Prostate gland (tissue), 2 donors: Measurements from ENCODE around the gene CLRN3. TPM values are rescaled to one million over a fixed set of nuclear protein-coding genes. Genes with fewer than 3 reads are reported as not detected.

Experiments used
- DNase-seq: peaks from one replicate; pipeline ENCODE4 v3.0.0-alpha.2; 2019; ENCODE audit warnings: low spot score
- H3K27ac ChIP-seq, 2 donors: fragments of 200-600 bp; sonication (generic); 2 replicates each; pipeline ENCODE4 v1.5.1; 2017 to 2019
- H3K27me3 ChIP-seq: fragments of 200-600 bp; sonication (generic); replicated peaks from 2 replicates; pipeline ENCODE4 v1.5.1; 2019; ENCODE audit not compliant: insufficient read depth
- H3K36me3 ChIP-seq, 2 donors: fragments of 200-600 bp; sonication (generic); 1 replicate in 1 of 2; 2 replicates in 1 of 2; pipeline versions ENCODE4 v1.5.1 to v1.8.1; 2017 to 2019
- H3K4me1 ChIP-seq: fragments of 200-600 bp; sonication (generic); replicated peaks from 2 replicates; pipeline ENCODE4 v1.5.1; 2019
- H3K4me3 ChIP-seq, 2 donors: fragments of 200-600 bp; sonication (generic); 2 replicates each; pipeline ENCODE4 v1.5.1; 2017 to 2019
- H3K9me3 ChIP-seq: fragments of 200-600 bp; sonication (generic); 2 replicates; pipeline ENCODE4 v1.5.1; 2017
- CTCF ChIP-seq, 4 experiments: fragments of 200-600 bp in 2 of 4; fragments of 450-650 bp in 2 of 4; sonication (generic) in 2 of 4; IDR thresholded peaks; 1 replicate in 3 of 4; 2 replicates in 1 of 4; pipeline ENCODE4 v1.5.1; 2016 to 2019; ENCODE audit warnings: antibody characterized with exemption in 4 of 4, mild to moderate bottlenecking in 2 of 4, moderate library complexity in 2 of 4
- POLR2A ChIP-seq: fragments of 450-650 bp; IDR thresholded peaks from one replicate; pipeline ENCODE4 v1.6.1; 2016; ENCODE audit warnings: antibody characterized with exemption, mild to moderate bottlenecking
- POLR2AphosphoS5 ChIP-seq: sonication (generic); formaldehyde crosslinking; IDR thresholded peaks from one replicate; pipeline ENCODE4 v1.6.1; 2017; ENCODE audit warnings: antibody characterized with exemption
- WGBS: methylation state at CpG from one replicate; pipeline ENCODE4 v1.1.5; 2018; 5-methylcytosine and 5-hydroxymethylcytosine counted together
- intact Hi-C: fragments of 100-400 bp; cut with DNase I; formaldehyde crosslinking; loops from one replicate; pipeline ENCODE4 v1.14.2; 2022
- total RNA-seq, 2 donors: library from RNA; depleted of rRNA; stranded (reverse); fragments of >200 nt; gene quantifications; one replicate each; pipeline ENCODE4 v1.1.0, GENCODE V29; 2016

The CLRN3 gene
- total RNA-seq, 2 donors from 2014 or later, result not detected

- no peak for DNase-seq
- Histone ChIP-seq H3K36me3 (no peaks in the 10 kb centered on the region), H3K4me1 (no peaks in the 10 kb centered on the region), H3K4me3 (no peak overlapping the region), H3K9me3 (no peaks in the 10 kb centered on the region), H3K27ac (no peak overlapping the region), H3K27me3 (no peaks in the 10 kb centered on the region)
- intact Hi-C loops, result no loop called here
- TF ChIP-seq POLR2A, result no peak
- TF ChIP-seq POLR2AphosphoS5, result no peak
- TF ChIP-seq CTCF (IDR thresholded peaks at IDR 0.05), result no peak
Measured at GRCh38 chr10:127896590-127896989, 3.8 kb upstream of the CLRN3 start.

- intact Hi-C loops, result no loop called here
- Histone ChIP-seq H3K4me3 (no peak overlapping the region), H3K27ac (no peak overlapping the region), H3K36me3 (no peaks in the 10 kb centered on the region), H3K27me3 (no peaks in the 10 kb centered on the region), H3K9me3 (no peaks in the 10 kb centered on the region), H3K4me1 (no peaks in the 10 kb centered on the region)
- 47% methylated on average over 1 of the region's 1 CpG for WGBS
- no peak for DNase-seq
- no peak for TF ChIP-seq CTCF (IDR thresholded peaks at IDR 0.05)
- no peak for TF ChIP-seq POLR2AphosphoS5
Measured at GRCh38 chr10:127894146-127894545, 1.4 kb upstream of the CLRN3 start.

- intact Hi-C loops, result no loop called here
- no peak overlapping the region for H3K4me3 ChIP-seq
- 72% methylated on average over 3 of the region's 3 CpGs for WGBS
- no peak for TF ChIP-seq CTCF (IDR thresholded peaks at IDR 0.05)
- TF ChIP-seq POLR2AphosphoS5, result no peak
- TF ChIP-seq POLR2A, result no peak
- no peaks in the 10 kb centered on the region for H3K36me3 ChIP-seq
- H3K4me1 ChIP-seq, result no peaks in the 10 kb centered on the region
- DNase-seq, result no peak
- H3K27ac ChIP-seq, result no peak overlapping the region
- no peaks in the 10 kb centered on the region for H3K9me3 ChIP-seq
- no peaks in the 10 kb centered on the region for H3K27me3 ChIP-seq
Measured at GRCh38 chr10:127890832-127891334, 1.9 kb downstream of the CLRN3 start.

- H3K36me3 ChIP-seq, result no peaks in the 10 kb centered on the region
- H3K4me3 ChIP-seq, result no peak overlapping the region
- no peak overlapping the region for H3K27ac ChIP-seq
- intact Hi-C loops, result no loop called here
- H3K27me3 ChIP-seq, result no peaks in the 10 kb centered on the region
- TF ChIP-seq POLR2A (no peak), CTCF (IDR thresholded peaks at IDR 0.05) (no peak), POLR2AphosphoS5 (no peak)
- no peaks in the 10 kb centered on the region for H3K4me1 ChIP-seq
- no peak for DNase-seq
- 69% methylated on average over 3 of the region's 3 CpGs for WGBS
- H3K9me3 ChIP-seq, result no peaks in the 10 kb centered on the region
Measured at GRCh38 chr10:127890216-127890615, 2.5 kb downstream of the CLRN3 start.

- H3K27me3 ChIP-seq, result no peaks in the 10 kb centered on the region
- WGBS, result 50% methylated on average over 4 of the region's 4 CpGs
- no peak overlapping the region for H3K4me3 ChIP-seq
- no peak for TF ChIP-seq POLR2A
- TF ChIP-seq POLR2AphosphoS5, result no peak
- H3K9me3 ChIP-seq, result no peaks in the 10 kb centered on the region
- no peak for DNase-seq
- no peaks in the 10 kb centered on the region for H3K4me1 ChIP-seq
- H3K27ac ChIP-seq, result no peak overlapping the region
- intact Hi-C loops, result no loop called here
- H3K36me3 ChIP-seq, result no peaks in the 10 kb centered on the region
Measured at GRCh38 chr10:127889605-127890195, 3.0 kb downstream of the CLRN3 start.
